ENCODE results near the gene PTPN14.
"Not testable (repeated sequence)": the region's sequence is repeated elsewhere in the genome, so short reads cannot be mapped to it uniquely, and the experiment has no call there.

The PTPN14 gene

GRCh38 chr1:214481983-214482634 is 69.3 kb downstream of the PTPN14 start:
- in situ Hi-C loops (cut with HindIII; ENCODE audit: low sequenced_read_pairs) = not testable (repeated sequence)

- in situ Hi-C loops (cut with HindIII; ENCODE audit: low sequenced_read_pairs) = loop anchor here (5.0 kb wide), 2 partner anchors 50 kb away; no protein-coding TSS in a partner anchor
These were observed 74.2 kb downstream of the PTPN14 start for GRCh38 chr1:214476986-214477870.

- in situ Hi-C loops (cut with HindIII; ENCODE audit: low sequenced_read_pairs) = loop anchor here (5.0 kb wide), 2 partner anchors 49 to 51 kb away; no protein-coding TSS in a partner anchor
These were observed 75.0 kb downstream of the PTPN14 start for GRCh38 chr1:214476229-214476985.

GRCh38 chr1:214475746-214476145 is 75.7 kb downstream of the PTPN14 start:
- in situ Hi-C loops (cut with HindIII; ENCODE audit: low sequenced_read_pairs) = loop anchor here (5.0 kb wide), 2 partner anchors 48 to 52 kb away; no protein-coding TSS in a partner anchor

- in situ Hi-C loops (cut with HindIII; ENCODE audit: low sequenced_read_pairs) = loop anchor here (5.0 kb wide), 2 partner anchors 48 to 52 kb away; no protein-coding TSS in a partner anchor
These were observed 76.1 kb downstream of the PTPN14 start for GRCh38 chr1:214475331-214475730.

- in situ Hi-C loops (cut with HindIII; ENCODE audit: low sequenced_read_pairs) = no loop called here
These were observed 76.9 kb downstream of the PTPN14 start for GRCh38 chr1:214474467-214474866.

DNA sequence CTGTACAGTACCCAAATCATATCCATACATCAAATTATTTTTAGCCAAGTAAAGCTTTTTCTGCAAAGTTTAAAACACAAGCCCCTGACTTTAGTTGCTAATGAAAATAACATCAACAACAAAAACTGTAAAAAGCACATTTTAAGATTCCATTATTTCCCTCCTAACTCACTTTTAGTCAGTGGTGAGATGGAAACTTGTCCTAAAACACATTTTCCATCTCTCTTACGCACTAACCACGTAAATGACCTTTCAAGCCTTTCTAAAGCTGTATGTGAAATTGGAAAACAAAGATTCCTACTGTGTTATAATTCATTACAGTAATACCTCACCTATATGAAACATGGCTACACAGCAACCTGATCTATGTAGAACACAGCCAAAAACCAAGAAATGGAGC is 77.5 kb downstream of the PTPN14 start:
- in situ Hi-C loops (cut with HindIII; ENCODE audit: low sequenced_read_pairs) = no loop called here

DNA sequence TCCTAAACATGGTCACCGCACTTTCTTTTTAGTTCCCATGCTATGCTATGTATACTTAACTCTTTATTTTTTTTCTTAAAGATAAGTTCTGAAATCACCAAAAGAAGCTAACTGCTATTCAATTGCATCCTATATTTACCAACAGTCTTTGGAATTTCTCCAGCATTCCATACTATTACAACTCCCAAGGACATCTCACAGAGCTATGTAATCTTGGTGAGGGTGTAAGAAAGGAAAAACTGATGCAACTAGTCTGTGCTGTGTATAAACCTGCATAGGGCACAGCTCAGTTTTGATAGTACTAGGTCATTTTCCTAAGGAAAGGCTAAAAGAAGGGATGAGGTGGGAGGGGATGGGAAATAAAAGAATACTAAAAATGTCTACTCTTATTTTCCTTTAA is 78.0 kb downstream of the PTPN14 start:
- in situ Hi-C loops (cut with HindIII; ENCODE audit: low sequenced_read_pairs) = no loop called here

- in situ Hi-C loops (cut with HindIII; ENCODE audit: low sequenced_read_pairs) = no loop called here
These were observed 79.0 kb downstream of the PTPN14 start for GRCh38 chr1:214472364-214472763.

DNA sequence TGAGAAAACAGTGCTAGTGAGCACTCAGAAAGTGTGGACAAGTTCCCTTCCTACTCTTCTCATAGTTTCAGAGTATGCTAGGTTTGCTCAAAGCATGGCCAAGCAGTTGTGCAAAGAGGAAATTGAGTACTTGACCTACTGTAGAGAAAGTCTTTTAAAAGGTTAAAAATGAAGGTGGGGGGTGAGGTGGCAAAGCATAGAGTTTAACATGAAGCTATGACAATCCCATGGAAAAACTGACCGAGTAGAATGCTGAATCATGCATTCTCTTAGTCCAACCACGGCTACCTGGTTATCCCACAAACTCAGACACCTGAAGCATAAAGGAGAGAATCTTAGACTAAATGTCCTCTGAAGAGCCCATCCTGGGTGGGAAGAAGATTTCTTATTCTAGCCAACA is 79.9 kb downstream of the PTPN14 start:
- in situ Hi-C loops (cut with HindIII; ENCODE audit: low sequenced_read_pairs) = no loop called here

DNA sequence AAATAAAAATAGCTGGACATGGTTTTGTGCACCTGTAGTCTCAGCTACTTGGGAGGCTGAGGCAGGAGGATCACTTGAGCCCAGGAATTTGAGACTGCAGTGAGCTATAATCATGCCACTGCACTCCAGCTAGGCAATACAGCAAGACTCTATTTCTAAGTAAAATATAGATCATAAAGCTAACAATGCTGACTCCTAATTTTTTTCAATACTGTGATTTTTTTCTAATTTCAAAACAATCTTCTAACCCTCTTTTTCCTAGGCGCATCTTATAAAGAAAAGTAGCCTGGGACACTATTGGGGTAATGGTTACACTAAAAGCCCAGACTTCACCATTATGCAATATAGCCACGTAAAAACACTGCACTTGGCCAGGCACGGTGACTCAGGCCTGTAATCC is 81.3 kb downstream of the PTPN14 start:
- in situ Hi-C loops (cut with HindIII; ENCODE audit: low sequenced_read_pairs) = no loop called here

DNA sequence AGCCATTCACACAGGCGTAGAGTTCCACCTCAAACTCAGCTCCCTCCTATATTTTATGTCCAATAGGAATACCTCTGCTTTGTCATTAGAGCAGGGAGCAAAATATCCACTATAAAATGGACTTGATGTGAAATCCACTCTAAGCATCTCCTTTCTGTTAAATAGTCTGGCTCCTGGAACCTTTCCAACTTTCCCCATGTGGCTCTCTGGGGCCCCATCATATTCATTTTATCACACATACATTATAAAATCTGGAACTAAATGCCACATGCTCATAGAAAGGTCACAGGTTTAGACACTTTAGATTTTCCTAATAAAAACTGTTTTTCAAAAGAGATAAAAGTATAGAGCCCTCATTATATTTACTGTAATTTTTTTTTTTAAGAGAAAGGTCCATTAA is 82.1 kb downstream of the PTPN14 start:
- in situ Hi-C loops (cut with HindIII; ENCODE audit: low sequenced_read_pairs) = no loop called here

DNA sequence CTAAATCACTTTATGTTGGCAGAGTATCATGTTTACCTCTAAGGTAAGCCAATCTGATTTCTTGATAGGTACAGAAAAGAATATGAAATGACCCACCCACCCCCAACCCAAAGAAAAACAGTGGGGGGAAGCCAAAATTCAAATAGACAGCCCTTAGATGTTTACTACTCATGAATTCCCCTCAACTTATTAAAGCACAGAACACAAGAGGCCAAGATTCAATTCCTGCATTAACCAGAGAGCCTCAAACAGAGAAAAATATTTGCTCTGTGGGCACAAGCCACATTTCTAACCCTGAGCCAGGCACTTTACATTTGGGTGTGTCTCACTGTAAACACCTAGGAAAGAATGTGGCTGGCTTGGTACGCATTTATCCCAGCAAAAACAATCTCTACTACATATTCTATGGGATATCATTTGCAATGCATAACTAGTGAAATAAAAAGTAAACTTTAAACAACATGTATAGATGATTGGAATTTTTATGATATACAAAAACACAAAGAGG is 84.3 kb downstream of the PTPN14 start:
- in situ Hi-C loops (cut with HindIII; ENCODE audit: low sequenced_read_pairs) = no loop called here

- in situ Hi-C loops (cut with HindIII; ENCODE audit: low sequenced_read_pairs) = no loop called here
These were observed 84.9 kb downstream of the PTPN14 start for GRCh38 chr1:214466403-214467077.

- in situ Hi-C loops (cut with HindIII; ENCODE audit: low sequenced_read_pairs) = no loop called here
These were observed 86.7 kb downstream of the PTPN14 start for GRCh38 chr1:214464445-214465287.

- in situ Hi-C loops (cut with HindIII; ENCODE audit: low sequenced_read_pairs) = no loop called here
These were observed 87.8 kb downstream of the PTPN14 start for GRCh38 chr1:214463596-214463995.

DNA sequence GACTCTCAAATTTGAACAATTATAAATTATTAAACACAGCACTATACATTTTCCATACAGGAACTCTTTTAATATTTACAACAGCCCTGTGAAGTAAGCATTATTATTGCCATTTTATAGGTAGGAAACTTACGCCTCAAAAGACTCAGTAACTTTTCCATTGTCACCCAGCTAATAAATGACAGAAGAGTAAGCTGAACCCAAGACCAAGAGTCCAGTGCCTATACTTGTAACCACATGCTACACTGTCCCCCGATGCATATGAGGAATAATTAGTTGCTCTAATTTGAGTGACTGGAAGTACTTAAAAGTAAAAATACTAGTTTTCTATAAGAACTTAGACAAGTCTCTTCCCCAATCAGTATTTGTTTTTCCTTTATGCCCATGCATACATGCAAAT is 88.5 kb downstream of the PTPN14 start:
- in situ Hi-C loops (cut with HindIII; ENCODE audit: low sequenced_read_pairs) = no loop called here

DNA sequence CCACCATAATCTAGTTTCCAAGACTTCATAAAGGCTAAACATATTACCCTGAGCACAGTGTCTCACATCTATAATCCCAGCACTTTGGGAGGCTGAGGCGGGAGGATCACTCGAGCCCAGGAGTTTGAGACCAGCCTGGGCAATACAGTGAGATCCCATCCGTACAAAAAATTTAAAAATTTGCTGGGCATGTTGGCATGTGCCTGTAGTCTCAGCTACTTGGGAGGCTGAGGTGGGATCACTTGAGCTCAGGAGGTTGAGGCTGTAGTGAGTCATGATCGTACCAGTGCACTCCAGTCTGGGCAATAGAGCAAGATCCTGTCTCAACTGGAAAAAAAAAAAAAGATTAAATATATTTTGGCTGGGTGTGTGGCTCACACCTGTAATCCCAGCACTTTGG is 90.1 kb downstream of the PTPN14 start:
- in situ Hi-C loops (cut with HindIII; ENCODE audit: low sequenced_read_pairs) = no loop called here

GRCh38 chr1:214460304-214460916 is 91.0 kb downstream of the PTPN14 start:
- in situ Hi-C loops (cut with HindIII; ENCODE audit: low sequenced_read_pairs) = no loop called here

Data from endothelial cell of hepatic sinusoid (primary cell).